GM18498 (cell line): Measurements from ENCODE around the gene CDYL.

Experiments used
- ATAC-seq: cut with Tn5 transposase; IDR thresholded peaks from one replicate; pipeline ENCODE4 v1.9.1; 2021; ENCODE audit warnings: mild to moderate bottlenecking, moderate library complexity; ENCODE audit not compliant: unreplicated experiment

CDYL gene

GRCh38 chr6:4776131-4776492 is at the start of gene CDYL:
TSS of gene CDYL (plus strand) at chr6:4776404. CDS start at chr6:4776784, 380 bp downstream.
- peak; percentile 75 for ATAC-seq

GRCh38 chr6:4726645-4727044 is 49.6 kb upstream of the CDYL start:
- ATAC-seq, result no peak

GRCh38 chr6:4727217-4727616 is 49.0 kb upstream of the CDYL start:
- no peak for ATAC-seq

- peak; percentile 55 for ATAC-seq
These were observed 48.4 kb upstream of the CDYL start for GRCh38 chr6:4727671-4728435.

- no peak for ATAC-seq
These were observed 47.8 kb upstream of the CDYL start for GRCh38 chr6:4728436-4728769.

GRCh38 chr6:4728926-4729325 is 47.3 kb upstream of the CDYL start:
- no peak for ATAC-seq

- no peak for ATAC-seq
These were observed 44.2 kb upstream of the CDYL start for GRCh38 chr6:4731996-4732395.

- no peak for ATAC-seq
These were observed 43.4 kb upstream of the CDYL start for GRCh38 chr6:4732691-4733315.

- ATAC-seq, result no peak
These were observed 39.8 kb upstream of the CDYL start for GRCh38 chr6:4736371-4736873.

GRCh38 chr6:4740032-4740431 is 36.2 kb upstream of the CDYL start:
- no peak for ATAC-seq

- ATAC-seq, result no peak
These were observed 33.1 kb upstream of the CDYL start for GRCh38 chr6:4743062-4743461.

- ATAC-seq, result no peak
These were observed 32.3 kb upstream of the CDYL start for GRCh38 chr6:4743926-4744325.

GRCh38 chr6:4747588-4747987 is 28.6 kb upstream of the CDYL start:
- ATAC-seq, result no peak

- no peak for ATAC-seq
These were observed 24.3 kb upstream of the CDYL start for GRCh38 chr6:4751823-4752464.

GRCh38 chr6:4756247-4756646 is 20.0 kb upstream of the CDYL start:
- no peak for ATAC-seq

- no peak for ATAC-seq
These were observed 16.2 kb upstream of the CDYL start for GRCh38 chr6:4759997-4760396.

- ATAC-seq, result no peak
These were observed 15.4 kb upstream of the CDYL start for GRCh38 chr6:4760773-4761172.

- no peak for ATAC-seq
These were observed 13.9 kb upstream of the CDYL start for GRCh38 chr6:4762294-4762693.

GRCh38 chr6:4763921-4764320 is 12.3 kb upstream of the CDYL start:
- no peak for ATAC-seq

GRCh38 chr6:4768815-4769214 is 7.4 kb upstream of the CDYL start:
- no peak for ATAC-seq

- no peak for ATAC-seq
These were observed 3.5 kb upstream of the CDYL start for GRCh38 chr6:4772750-4773149.

GRCh38 chr6:4773181-4773580 is 3.0 kb upstream of the CDYL start:
- ATAC-seq, result no peak
